HCT116 (cell line): ENCODE results near the gene TDRD9. TPM values are rescaled to one million over a fixed set of nuclear protein-coding genes. Genes with fewer than 3 reads are reported as not detected.

Experiments
- ATAC-seq: fragments of 200-7000 bp; cut with Tn5 transposase; 2 replicates; pipeline ENCODE4 v1.9.1; 2020; ENCODE audit warnings: mild to moderate bottlenecking, moderate library complexity
- BruUV-seq: library from RNA; stranded (reverse); fragments of 400-500 nt; replicated peaks from 2 replicates; lab custom pipeline; 2021; lab: Mats Ljungman, UMichigan
- CTCF ChIA-PET: fragments of 300-600 bp; sonication (Branson Sonifier 250); formaldehyde crosslinking; loops from one replicate; lab custom pipeline; 2021; ENCODE audit warnings: antibody characterized with exemption; lab: Charles Lee
- POLR2A ChIA-PET: fragments of 300-600, 350-600 bp; sonication (Branson Sonifier 250); formaldehyde crosslinking; loops from one replicate; lab custom pipeline; 2021; ENCODE audit warnings: antibody characterized with exemption; lab: Charles Lee
- RAD21 ChIA-PET, 2 experiments: fragments of 300-600 bp; sonication (Branson Sonifier 250); formaldehyde crosslinking; loops; one replicate each; lab custom pipeline; 2023; ENCODE audit warnings: low total read pairs in 2 of 2; ENCODE audit not compliant: uncharacterized antibody in 2 of 2, unreplicated experiment in 2 of 2, low non-redundant PET in 1 of 2; lab: Charles Lee
- DNase-seq: peaks from one replicate; pipeline ENCODE4 v3.0.0-alpha.2; 2010; ENCODE audit warnings: low read depth, low spot score
- H2AFZ ChIP-seq: fragments of 200-600 bp; shearing (Covaris generic), sonication (generic); 2 replicates; pipeline ENCODE4 v1.6.1; 2017; ENCODE audit warnings: low read depth, mixed run types, mixed read lengths, antibody characterized with exemption, low read length; ENCODE audit not compliant: poor library complexity, severe bottlenecking
- H3K27ac ChIP-seq: 2 replicates; pipeline ENCODE4 v1.5.1; 2012; ENCODE audit warnings: low read depth, low read length
- H3K27me3 ChIP-seq: fragments of 200-600 bp; sonication (generic); 2 replicates; pipeline ENCODE4 v1.6.1; 2016; ENCODE audit warnings: mixed run types, low read length, mixed read lengths; ENCODE audit not compliant: insufficient read depth
- H3K36me3 ChIP-seq, 2 experiments: fragments of 200-500 bp in 1 of 2; fragments of 200-600 bp in 1 of 2; sonication (Bioruptor generic) in 1 of 2; sonication (generic) in 1 of 2; 2 replicates each; pipeline versions ENCODE4 v1.5.1 to v1.6.1; 2014 to 2016; ENCODE audit warnings: low read length in 2 of 2, inconsistent platforms in 1 of 2, mixed read lengths in 1 of 2, mixed run types in 1 of 2; ENCODE audit not compliant: insufficient read depth in 2 of 2, control insufficient read depth in 1 of 2
- H3K4me1 ChIP-seq, 2 experiments: fragments of 200-600 bp in 1 of 2; sonication (generic) in 1 of 2; 2 replicates each; pipeline versions ENCODE4 v1.5.1 to v1.6.1; 2012 to 2017; ENCODE audit warnings: low read length in 2 of 2, inconsistent platforms in 1 of 2, mild to moderate bottlenecking in 1 of 2, mixed read lengths in 1 of 2, mixed run types in 1 of 2, moderate library complexity in 1 of 2; ENCODE audit not compliant: insufficient read depth in 2 of 2, control insufficient read depth in 1 of 2
- H3K4me2 ChIP-seq: fragments of 200-600 bp; sonication (generic); 2 replicates; pipeline ENCODE4 v1.6.1; 2017; ENCODE audit warnings: mixed run types, low read length, mixed read lengths
- H3K4me3 ChIP-seq, 2 experiments: fragments of 200-600 bp in 1 of 2; sonication (generic) in 1 of 2; replicated peaks in 1 of 2; 2 replicates each; pipeline ENCODE4 v1.5.1; 2011 to 2016; ENCODE audit warnings: low read length in 2 of 2, control low read depth in 1 of 2, low read depth in 1 of 2, mild to moderate bottlenecking in 1 of 2, mixed read lengths in 1 of 2, mixed run types in 1 of 2
- H3K79me2 ChIP-seq: fragments of 200-600 bp; sonication (generic); 2 replicates; pipeline ENCODE4 v1.6.1; 2017; ENCODE audit warnings: mild to moderate bottlenecking, mixed run types, low read length, moderate library complexity, mixed read lengths; ENCODE audit not compliant: insufficient read depth
- H3K9ac ChIP-seq: fragments of 200-600 bp; sonication (generic); 2 replicates; pipeline ENCODE4 v1.6.1; 2016; ENCODE audit warnings: low read length, mixed read lengths
- H3K9me2 ChIP-seq: fragments of 200-600 bp; sonication (generic), shearing (Covaris generic); 2 replicates; pipeline ENCODE4 v1.6.1; 2017; ENCODE audit warnings: mixed run types, mild to moderate bottlenecking, moderate library complexity; ENCODE audit not compliant: insufficient read depth
- H3K9me3 ChIP-seq, 2 experiments: fragments of 200-500 bp in 1 of 2; fragments of 200-600 bp in 1 of 2; sonication (Bioruptor generic) in 1 of 2; sonication (generic) in 1 of 2; 2 replicates each; pipeline ENCODE4 v1.6.1; 2014 to 2017; ENCODE audit warnings: low read length in 2 of 2, mixed read lengths in 2 of 2, inconsistent platforms in 1 of 2, low read depth in 1 of 2, mild to moderate bottlenecking in 1 of 2, mixed run types in 1 of 2, moderate library complexity in 1 of 2; ENCODE audit not compliant: control insufficient read depth in 1 of 2, insufficient read depth in 1 of 2
- H4K20me1 ChIP-seq: fragments of 200-600 bp; sonication (generic), shearing (Covaris generic); 2 replicates; pipeline ENCODE4 v1.6.1; 2017; ENCODE audit warnings: mixed run types, mild to moderate bottlenecking, moderate library complexity; ENCODE audit not compliant: insufficient read depth
- CBX3 ChIP-seq: IDR thresholded peaks from 2 replicates; pipeline ENCODE4 v1.6.1; 2012; ENCODE audit warnings: low read depth
- CEBPB ChIP-seq: IDR thresholded peaks from 2 replicates; pipeline ENCODE4 v1.6.1; 2012; ENCODE audit warnings: low read depth
- EGR1 ChIP-seq: IDR thresholded peaks from 2 replicates; pipeline ENCODE4 v1.6.1; 2012; ENCODE audit warnings: low read depth
- EZH2 ChIP-seq: fragments of 200-600 bp; sonication (generic); IDR thresholded peaks from 2 replicates; pipeline ENCODE4 v1.6.1; 2017; ENCODE audit warnings: antibody characterized with exemption, mixed run types
- EZH2phosphoT487 ChIP-seq: fragments of 200-600 bp; IDR thresholded peaks from 2 replicates; pipeline ENCODE4 v1.6.1; 2018; ENCODE audit warnings: antibody characterized with exemption, borderline replicate concordance
- FOSL1 ChIP-seq: IDR thresholded peaks from 2 replicates; pipeline ENCODE4 v1.6.1; 2012; ENCODE audit warnings: low read depth
- JUND ChIP-seq: IDR thresholded peaks from 2 replicates; pipeline ENCODE4 v1.6.1; 2012
- POLR2A ChIP-seq: IDR thresholded peaks from 2 replicates; pipeline ENCODE4 v1.7.0; 2011; ENCODE audit warnings: borderline replicate concordance; ENCODE audit not compliant: insufficient read depth, insufficient read length; ENCODE audit errors: extremely low read depth
- POLR2AphosphoS5 ChIP-seq: IDR thresholded peaks from 2 replicates; pipeline ENCODE4 v1.6.1; 2011; ENCODE audit warnings: mild to moderate bottlenecking, low read depth, low read length, moderate library complexity
- RAD21 ChIP-seq: IDR thresholded peaks from 2 replicates; pipeline ENCODE4 v1.6.1; 2012; ENCODE audit warnings: low read depth, mild to moderate bottlenecking
- SP1 ChIP-seq: IDR thresholded peaks from 2 replicates; pipeline ENCODE4 v1.6.1; 2012; ENCODE audit warnings: low read depth
- YY1 ChIP-seq: IDR thresholded peaks from 2 replicates; pipeline ENCODE4 v1.6.1; 2011; ENCODE audit warnings: low read length, low read depth, moderate library complexity, mild to moderate bottlenecking; ENCODE audit not compliant: insufficient replicate concordance; ENCODE audit errors: extremely low read depth
- ZNF274 ChIP-seq: fragments of 200-500 bp; sonication (Bioruptor generic); IDR thresholded peaks from 2 replicates; pipeline ENCODE4 v1.6.1; 2014; ENCODE audit warnings: mild to moderate bottlenecking, low read depth, low read length, inconsistent platforms
- intact Hi-C: fragments of 100-400 bp; cut with micrococcal nuclease; formaldehyde crosslinking; loops from 2 replicates; pipeline ENCODE4 v1.10.0; 2022
- total RNA-seq: library from RNA; stranded (reverse); gene quantifications from one replicate; pipeline ENCODE4 v1.2.1, GENCODE V29; 2021; ENCODE audit not compliant: unreplicated experiment
- TF ChIP-seq, protein P1 (sequence below): IDR thresholded peaks from 2 replicates; pipeline ENCODE4 v1.6.1; 2012
- TF ChIP-seq, protein P2 (sequence below): IDR thresholded peaks from 2 replicates; pipeline ENCODE4 v1.6.1; 2012; ENCODE audit warnings: low read depth
- TF ChIP-seq, protein P3 (sequence below), 3 experiments: fragments of 200-600 bp in 1 of 3; sonication (generic) in 1 of 3; IDR thresholded peaks in 2 of 3; conservative IDR thresholded peaks in 1 of 3; 2 replicates each; pipeline ENCODE4 v1.5.1; 2012 to 2017; ENCODE audit warnings: low read depth in 2 of 3, low read length in 2 of 3, antibody characterized with exemption in 1 of 3, borderline replicate concordance in 1 of 3, control low read depth in 1 of 3, mild to moderate bottlenecking in 1 of 3, mixed read lengths in 1 of 3, mixed run types in 1 of 3, moderate library complexity in 1 of 3; ENCODE audit not compliant: insufficient read depth in 1 of 3

Gene TDRD9
- total RNA-seq, 1 experiment from 2014 or later = not detected

DNA sequence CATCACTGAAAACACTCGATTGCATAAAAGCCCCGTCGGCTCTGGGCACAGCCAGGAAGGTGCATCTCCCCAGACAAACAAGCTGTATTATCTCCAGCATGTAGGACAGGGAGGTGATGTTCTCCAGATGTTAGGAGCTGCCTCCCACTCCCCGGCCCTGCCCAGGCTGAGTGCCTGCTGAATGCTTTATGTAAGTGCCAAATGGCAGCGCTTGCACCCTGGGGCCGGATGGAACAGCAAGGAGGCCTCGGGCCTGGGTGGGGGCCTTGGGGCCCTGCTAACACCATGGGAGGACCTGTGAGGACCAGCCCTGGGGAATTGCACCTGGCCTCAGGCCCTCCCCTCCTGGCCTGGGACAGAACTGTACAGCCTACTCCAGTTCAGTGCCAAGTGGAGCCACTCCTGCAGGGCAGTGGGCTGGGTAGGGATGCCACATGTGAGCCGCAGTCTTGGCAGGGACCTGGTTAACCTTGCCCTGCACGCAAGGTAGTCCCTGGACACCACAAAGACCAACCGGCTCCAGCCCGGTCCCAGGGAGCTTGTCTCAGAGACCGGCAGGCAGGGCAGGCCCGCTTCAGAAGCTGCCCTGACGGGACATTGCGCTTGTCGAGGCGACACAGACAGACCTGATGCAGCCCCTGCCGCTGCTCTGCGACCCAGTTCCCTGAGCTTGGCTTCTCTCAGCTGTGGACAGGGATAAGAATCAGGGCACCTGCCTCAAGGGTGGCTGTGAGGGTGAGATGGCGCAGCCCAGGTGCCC, 45.6 kb upstream of the TDRD9 start:
- POLR2A ChIA-PET = no interaction called here

More for the DNA sequence above, 45.6 kb upstream of the TDRD9 start:
- Histone ChIP-seq H3K9me3 (no peaks in the 10 kb centered on the region), H2AFZ (no peak overlapping the region), H3K79me2 (no peaks in the 10 kb centered on the region), H3K9me2 (no peaks in the 10 kb centered on the region), H3K27me3 (no peaks in the 10 kb centered on the region), H3K4me1 (peaks cover 27 to 41% of the 10 kb centered on the region in 2 experiments)
- TF ChIP-seq EGR1 (no peak), JUND (no peak), EZH2phosphoT487 (no peak), ZNF274 (no peak), POLR2AphosphoS5 (no peak), POLR2A (no peak), EZH2 (no peak), CEBPB (no peak), FOSL1 (no peak), CBX3 (no peak), SP1 (no peak), RAD21 (no peak), YY1 (no peak)
- TF ChIP-seq, protein P1, sequence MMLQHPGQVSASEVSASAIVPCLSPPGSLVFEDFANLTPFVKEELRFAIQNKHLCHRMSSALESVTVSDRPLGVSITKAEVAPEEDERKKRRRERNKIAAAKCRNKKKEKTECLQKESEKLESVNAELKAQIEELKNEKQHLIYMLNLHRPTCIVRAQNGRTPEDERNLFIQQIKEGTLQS = no peak
- TF ChIP-seq, protein P2, sequence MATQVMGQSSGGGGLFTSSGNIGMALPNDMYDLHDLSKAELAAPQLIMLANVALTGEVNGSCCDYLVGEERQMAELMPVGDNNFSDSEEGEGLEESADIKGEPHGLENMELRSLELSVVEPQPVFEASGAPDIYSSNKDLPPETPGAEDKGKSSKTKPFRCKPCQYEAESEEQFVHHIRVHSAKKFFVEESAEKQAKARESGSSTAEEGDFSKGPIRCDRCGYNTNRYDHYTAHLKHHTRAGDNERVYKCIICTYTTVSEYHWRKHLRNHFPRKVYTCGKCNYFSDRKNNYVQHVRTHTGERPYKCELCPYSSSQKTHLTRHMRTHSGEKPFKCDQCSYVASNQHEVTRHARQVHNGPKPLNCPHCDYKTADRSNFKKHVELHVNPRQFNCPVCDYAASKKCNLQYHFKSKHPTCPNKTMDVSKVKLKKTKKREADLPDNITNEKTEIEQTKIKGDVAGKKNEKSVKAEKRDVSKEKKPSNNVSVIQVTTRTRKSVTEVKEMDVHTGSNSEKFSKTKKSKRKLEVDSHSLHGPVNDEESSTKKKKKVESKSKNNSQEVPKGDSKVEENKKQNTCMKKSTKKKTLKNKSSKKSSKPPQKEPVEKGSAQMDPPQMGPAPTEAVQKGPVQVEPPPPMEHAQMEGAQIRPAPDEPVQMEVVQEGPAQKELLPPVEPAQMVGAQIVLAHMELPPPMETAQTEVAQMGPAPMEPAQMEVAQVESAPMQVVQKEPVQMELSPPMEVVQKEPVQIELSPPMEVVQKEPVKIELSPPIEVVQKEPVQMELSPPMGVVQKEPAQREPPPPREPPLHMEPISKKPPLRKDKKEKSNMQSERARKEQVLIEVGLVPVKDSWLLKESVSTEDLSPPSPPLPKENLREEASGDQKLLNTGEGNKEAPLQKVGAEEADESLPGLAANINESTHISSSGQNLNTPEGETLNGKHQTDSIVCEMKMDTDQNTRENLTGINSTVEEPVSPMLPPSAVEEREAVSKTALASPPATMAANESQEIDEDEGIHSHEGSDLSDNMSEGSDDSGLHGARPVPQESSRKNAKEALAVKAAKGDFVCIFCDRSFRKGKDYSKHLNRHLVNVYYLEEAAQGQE = no peak
- TF ChIP-seq, protein P3, sequence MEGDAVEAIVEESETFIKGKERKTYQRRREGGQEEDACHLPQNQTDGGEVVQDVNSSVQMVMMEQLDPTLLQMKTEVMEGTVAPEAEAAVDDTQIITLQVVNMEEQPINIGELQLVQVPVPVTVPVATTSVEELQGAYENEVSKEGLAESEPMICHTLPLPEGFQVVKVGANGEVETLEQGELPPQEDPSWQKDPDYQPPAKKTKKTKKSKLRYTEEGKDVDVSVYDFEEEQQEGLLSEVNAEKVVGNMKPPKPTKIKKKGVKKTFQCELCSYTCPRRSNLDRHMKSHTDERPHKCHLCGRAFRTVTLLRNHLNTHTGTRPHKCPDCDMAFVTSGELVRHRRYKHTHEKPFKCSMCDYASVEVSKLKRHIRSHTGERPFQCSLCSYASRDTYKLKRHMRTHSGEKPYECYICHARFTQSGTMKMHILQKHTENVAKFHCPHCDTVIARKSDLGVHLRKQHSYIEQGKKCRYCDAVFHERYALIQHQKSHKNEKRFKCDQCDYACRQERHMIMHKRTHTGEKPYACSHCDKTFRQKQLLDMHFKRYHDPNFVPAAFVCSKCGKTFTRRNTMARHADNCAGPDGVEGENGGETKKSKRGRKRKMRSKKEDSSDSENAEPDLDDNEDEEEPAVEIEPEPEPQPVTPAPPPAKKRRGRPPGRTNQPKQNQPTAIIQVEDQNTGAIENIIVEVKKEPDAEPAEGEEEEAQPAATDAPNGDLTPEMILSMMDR (IDR thresholded peaks at IDR 0.05 in 2 of 3, conservative IDR thresholded peaks at IDR 0.05 in 1 of 3; ENCODE audit: borderline replicate concordance in 1 of 3, insufficient read depth in 1 of 3, low read depth in 2 of 3, low read length in 2 of 3) = no peak
- TF ChIP-seq, all 23 proteins: peak for 0
- no peak for ATAC-seq
- no peak overlapping the region for H3K27ac ChIP-seq
- no peak overlapping the region for H3K4me3 ChIP-seq
- no peaks in the 10 kb centered on the region for H3K36me3 ChIP-seq
- no peaks in the 10 kb centered on the region for H4K20me1 ChIP-seq
- no peak overlapping the region for H3K9ac ChIP-seq
- ChIA-PET CTCF (interaction anchor here (1.4 kb wide), 1 partner anchor 18 kb away, joined by 3 read pairs; no protein-coding TSS in a partner anchor), RAD21 (no interaction called here)
- no TSS peak for BruUV-seq
- intact Hi-C loops = no loop called here
- H3K4me2 ChIP-seq = no peak overlapping the region
- no peak for DNase-seq
